Fibroblast of mammary gland (primary cell): ENCODE measurements around the gene SNTB2.

Experiments
- DNase-seq: peaks from one replicate; pipeline ENCODE4 v3.0.0-alpha.2; 2010; ENCODE audit warnings: low read depth
- H3K4me3 ChIP-seq: 2 replicates; pipeline ENCODE4 v1.5.1; 2011; ENCODE audit warnings: low read depth, mild to moderate bottlenecking, low read length, moderate library complexity; ENCODE audit not compliant: control insufficient read depth
- CTCF ChIP-seq: conservative IDR thresholded peaks from 2 replicates; pipeline ENCODE4 v1.5.1; 2011; ENCODE audit warnings: low read depth, low read length, inconsistent platforms; ENCODE audit not compliant: control insufficient read depth, insufficient read depth

Gene SNTB2

DNA sequence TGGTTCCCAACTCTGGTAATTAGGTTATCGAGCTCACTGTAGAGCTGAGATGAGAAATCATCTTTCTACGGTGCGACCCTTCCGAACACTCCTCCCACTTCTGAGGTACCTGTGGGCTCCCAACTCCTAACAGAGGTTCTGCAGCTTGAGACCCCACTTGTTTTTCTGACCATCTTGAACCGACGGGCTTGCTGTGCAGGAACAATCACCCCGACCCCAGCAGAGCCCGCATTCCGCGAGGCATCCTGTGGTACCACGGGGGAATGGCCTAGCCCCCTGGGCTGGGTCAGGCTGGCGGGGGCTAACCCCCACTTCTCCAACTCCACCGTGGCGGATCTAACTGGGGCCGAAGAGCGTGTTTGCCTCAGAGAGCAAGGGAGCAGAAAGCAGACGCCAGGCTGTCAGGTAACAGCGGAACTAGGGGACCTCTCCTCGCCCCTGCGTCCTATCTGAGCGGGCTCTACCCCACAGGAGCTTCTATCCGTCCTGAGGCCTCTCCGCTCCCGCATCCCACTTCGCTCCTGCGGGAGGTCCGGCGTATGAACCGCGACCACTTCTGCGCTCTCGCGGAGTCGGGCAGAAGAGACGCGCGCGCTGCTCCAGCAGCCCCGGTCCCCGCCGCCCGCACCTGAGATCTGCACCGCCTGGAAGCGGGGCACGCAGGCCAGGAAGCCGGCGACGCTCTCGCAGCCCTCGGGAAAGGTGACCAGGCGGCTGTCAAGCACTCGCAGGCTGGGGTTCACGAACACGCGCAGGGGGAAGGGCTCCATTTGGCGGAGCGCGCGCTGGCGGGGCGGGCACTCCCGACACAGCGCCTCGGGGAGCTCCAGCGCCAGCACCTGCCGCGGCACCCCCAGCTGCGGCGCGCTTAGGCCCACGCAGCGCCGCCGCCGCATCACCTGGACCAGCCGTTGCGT is 142.7 kb downstream of the SNTB2 start:
- DNase-seq, result no peak
- TF ChIP-seq CTCF, result no peak
- H3K4me3 ChIP-seq, result peak overlapping the region; percentile 67

- peak; percentile 89 for DNase-seq
- TF ChIP-seq CTCF, result no peak
- peak within 1 kb of the TSS; percentile 67 for H3K4me3 ChIP-seq
Observed at GRCh38 chr16:69330286-69331109, 143.5 kb downstream of the SNTB2 start, which contains the start of gene PDF. Gene PDF (minus strand): TSS chr16:69330588. CDS start chr16:69330570, 18 bp downstream.

DNA sequence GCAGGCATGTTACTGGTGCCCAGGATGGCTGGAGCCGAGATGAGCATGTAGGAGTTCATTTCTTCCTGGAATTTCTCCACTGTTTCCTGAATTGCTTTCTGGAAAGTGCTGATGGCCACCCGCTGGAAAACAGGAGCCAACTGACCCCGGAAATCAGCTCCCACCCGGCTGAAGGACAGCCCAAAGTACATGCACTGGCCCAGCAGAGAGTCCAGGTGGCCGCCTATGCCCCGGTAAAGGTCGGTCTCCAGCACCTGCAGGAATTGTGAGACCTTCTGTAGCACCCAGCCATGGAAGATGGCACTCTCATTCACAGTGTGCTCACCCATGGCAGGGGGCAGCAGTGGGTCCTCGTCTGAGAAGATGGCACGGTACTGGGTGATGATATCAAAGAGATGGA is 147.7 kb downstream of the SNTB2 start:
- DNase-seq, result no peak
- no peak for TF ChIP-seq CTCF
- H3K4me3 ChIP-seq, result no peak overlapping the region

DNA sequence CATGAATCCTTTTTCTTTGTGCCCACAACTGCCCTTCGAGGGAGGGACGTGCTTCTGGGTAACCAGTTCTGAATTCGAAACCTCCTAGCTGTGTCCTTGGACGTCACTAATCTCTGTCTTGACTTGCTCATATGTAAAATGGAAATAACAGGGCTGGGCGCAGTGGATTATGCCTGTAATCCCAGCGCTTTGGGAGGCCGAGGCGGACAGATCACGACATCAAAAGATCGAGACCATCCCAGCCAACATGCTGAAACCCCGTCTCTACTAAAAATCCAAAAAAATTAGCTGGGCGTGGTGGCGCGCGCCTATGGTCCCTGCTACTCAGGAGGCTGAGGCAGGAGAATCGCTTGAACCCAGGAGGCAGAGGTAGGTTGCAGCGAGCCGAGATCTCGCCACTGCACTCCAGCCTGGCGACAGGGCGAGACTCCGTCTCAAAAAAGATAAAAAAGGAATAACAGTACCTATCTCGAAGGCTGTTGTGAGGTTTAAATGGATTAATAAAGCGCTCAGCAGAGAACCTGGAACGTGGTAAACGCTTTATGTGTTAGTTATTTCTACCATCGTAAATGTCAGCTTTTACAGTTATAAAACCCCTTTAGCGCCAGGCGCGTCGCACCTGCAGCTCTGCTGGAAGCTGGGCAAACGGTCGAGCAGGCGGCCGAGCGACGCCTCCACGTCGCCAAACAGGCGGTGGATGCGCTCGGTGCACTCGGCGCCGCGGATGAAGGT is 151.8 kb downstream of the SNTB2 start:
- no peak for TF ChIP-seq CTCF
- H3K4me3 ChIP-seq, result peak overlapping the region; percentile 78
- DNase-seq, result no peak

GRCh38 chr16:69339289-69340094 is 152.5 kb downstream of the SNTB2 start, which contains the start of the genes COG8 and NIP7:
Gene COG8 (minus strand): TSS chr16:69339564. CDS start chr16:69339552, 12 bp downstream.
Gene NIP7 (plus strand): TSS chr16:69339772. CDS start chr16:69339830, 58 bp downstream.
- peak within 1 kb of the TSS; percentile 78 for H3K4me3 ChIP-seq
- peak; percentile 75 for TF ChIP-seq CTCF
- DNase-seq, result peak; percentile 99
